Activated CD4-positive, alpha-beta T cell treated with anti-CD3 and anti-CD28 coated beads, Interleukin-2, amount 50 U/mL, for 16 hours (primary cell): ENCODE results near the gene DYNC2H1.
"Not testable (repeated sequence)": the region's sequence is repeated elsewhere in the genome, so short reads cannot be mapped to it uniquely, and the experiment has no call there.

Source experiments
- DNase-seq: peaks from one replicate; pipeline ENCODE4 v3.0.0-alpha.2; 2020

Gene DYNC2H1

DNA sequence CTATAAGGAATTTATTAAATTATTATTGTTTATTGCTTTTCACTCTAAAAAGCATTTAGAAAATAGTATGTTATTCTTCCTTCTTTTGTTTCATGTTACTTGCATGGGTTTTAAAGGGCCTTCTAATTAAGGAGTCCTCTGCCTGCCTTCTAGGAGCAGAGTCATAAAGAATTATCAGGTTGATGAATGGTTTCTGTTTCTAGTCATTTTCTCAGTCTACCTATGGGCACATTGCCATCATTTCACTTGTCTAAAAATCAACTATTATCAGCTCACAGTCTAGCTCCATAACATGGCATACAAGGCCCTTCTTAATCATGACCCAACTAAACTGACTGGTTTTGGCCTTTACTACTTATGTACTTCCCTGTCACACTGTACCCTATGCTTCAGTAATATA lies 16.2 kb downstream of the DYNC2H1 start:
- peak; percentile 18 for DNase-seq

DNA sequence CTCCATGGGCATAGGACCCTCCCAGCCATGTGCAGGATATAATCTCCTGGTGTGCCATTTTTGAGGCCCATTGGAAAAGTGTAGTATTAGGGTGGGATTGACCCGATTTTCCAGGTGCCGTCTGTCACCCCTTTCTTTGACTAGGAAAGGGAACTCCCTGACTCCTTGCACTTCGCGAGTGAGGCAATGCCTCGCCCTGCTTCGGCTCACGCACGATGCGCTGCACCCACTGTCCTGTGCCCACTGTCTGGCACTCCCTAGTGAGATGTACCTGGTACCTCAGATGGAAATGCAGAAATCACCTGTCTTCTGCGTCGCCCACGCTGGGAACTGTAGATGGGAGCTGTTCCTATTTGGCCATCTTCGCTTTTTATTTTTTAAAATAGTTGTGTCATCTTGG lies 32.8 kb downstream of the DYNC2H1 start:
- DNase-seq = not testable (repeated sequence)

DNA sequence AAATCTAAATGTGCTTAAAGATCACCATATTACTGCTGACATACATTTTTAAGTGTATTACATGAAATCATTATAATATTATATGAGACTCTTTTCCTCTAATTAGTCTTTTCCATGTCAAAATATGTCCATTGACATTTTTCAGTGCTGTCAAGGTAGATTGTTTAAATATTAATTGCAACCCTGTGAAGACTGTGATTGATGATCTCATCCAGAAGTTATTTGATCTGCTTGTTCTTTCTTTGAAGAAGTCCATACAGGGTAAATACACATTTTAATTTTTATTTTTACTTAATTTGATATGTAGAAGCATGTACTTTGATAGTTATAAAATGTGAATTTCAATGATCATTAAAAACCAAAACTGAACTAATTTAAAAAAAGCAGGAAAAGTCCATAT lies 38.4 kb downstream of the DYNC2H1 start:
- no peak for DNase-seq

DNA sequence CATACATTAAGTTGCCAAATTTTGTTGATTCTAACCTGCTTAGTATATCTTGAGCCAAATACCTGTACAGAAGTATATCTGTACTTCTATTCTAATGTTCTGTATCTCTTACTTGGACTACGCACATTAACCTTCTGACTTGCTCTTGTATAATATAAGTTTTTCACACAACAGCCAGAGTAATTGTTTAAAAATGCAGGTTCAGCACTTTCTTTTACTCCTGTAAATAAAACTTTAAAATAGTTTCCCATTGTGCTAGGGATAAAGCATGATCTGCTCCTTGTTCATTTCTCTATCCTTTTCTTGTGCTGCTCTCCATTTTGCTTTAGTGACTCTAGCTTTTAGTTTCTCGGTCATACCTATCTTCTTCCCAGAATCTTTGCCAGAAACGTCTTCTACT lies 48.3 kb downstream of the DYNC2H1 start:
- no peak for DNase-seq

DNA sequence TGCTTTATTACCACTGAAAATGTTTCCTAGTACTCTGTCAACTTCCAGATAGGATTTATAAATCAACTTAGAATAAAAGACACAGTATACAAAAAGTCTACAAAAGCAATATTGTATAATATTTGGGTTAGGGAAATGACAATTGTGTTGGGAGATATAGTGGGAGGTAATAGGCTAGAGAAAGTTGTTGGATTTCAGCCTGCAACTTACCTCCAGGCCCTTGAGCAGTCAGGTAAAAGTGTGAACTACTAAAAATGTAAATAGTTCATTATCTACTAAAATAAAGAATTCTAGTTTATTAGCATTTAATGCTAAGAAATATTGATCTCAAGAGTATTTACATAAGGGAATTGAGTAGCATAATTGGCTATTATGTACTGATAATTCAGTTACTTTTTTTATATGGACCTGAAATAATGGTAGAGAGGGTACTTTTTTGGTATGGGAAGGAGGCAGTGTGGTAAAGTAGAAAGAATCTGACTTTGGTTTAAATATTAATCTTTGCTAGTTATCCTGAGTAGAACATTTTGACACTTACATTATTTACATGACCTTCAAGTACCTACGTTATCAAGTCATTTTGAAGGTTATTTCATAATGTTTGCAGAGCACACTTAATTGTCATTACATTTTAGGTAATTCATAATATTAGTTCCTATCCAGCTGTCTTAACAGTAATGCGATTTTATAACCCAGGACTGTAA lies 55.0 kb downstream of the DYNC2H1 start:
- DNase-seq = no peak

DNA sequence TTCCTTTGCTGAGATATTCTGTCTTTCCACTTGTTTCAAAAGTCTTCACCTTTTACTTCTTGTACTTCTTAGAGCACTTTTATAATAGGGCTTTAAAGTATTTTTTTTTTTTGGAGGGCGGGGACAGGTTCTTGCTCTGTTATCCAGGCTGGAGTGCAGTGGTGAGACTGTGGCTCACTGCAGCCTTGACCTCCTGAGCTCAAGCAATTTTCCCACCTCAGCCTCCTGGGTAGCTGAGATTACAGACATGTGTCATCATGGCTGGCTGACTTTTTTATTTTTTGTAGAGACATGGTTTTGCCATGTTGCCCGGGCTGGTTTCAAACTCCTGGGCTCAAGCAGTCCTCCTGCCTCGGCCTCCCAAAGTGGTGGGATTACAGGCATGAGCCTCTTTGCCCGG lies 57.9 kb downstream of the DYNC2H1 start:
- DNase-seq = no peak

DNA sequence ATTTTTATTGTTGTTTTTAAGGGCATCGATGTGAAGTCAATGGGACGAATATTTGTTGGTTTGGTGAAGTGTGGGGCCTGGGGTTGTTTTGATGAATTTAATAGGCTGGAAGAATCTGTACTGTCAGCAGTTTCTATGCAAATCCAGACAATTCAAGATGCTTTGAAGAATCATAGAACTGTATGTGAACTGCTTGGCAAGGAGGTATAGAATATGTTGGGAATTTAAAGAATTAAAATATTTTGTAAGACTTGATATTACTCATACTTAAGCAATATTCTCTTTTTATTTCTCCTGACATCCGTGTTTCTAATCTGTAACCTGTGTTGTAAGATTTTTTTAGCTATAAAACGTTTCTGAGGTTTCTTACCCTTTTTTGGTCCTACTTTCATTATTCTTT lies 61.6 kb downstream of the DYNC2H1 start:
- no peak for DNase-seq

DNA sequence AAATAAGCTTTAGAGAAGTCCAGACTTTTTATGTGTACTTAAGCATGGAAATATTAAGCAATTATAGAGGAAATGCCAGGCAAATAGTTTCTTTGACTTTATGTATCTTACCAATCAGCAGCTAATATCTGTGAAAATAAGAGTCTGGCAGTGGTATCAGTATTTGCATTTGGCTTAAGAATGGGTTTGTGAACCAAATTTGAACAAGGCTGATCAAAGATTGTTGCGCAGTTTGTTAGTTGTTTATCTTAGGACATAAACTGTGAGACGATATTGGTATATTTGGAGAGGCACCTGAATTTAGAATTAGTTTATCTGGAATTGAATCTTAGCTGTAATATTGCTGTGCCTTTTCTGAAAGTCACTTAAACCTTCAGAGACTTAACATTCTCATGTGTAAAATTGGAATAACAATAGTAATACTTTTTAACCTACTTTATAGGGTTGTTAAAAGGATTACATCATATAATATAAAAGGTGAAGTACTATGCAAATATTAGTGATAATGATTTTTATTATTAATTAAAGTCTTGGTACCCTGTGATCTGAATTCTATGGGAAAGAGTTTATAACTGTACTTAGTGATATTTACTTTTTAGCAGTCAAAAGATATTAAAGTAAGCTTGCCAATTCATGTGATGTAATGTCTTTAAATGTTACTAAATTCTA lies 66.4 kb downstream of the DYNC2H1 start:
- DNase-seq = no peak

DNA sequence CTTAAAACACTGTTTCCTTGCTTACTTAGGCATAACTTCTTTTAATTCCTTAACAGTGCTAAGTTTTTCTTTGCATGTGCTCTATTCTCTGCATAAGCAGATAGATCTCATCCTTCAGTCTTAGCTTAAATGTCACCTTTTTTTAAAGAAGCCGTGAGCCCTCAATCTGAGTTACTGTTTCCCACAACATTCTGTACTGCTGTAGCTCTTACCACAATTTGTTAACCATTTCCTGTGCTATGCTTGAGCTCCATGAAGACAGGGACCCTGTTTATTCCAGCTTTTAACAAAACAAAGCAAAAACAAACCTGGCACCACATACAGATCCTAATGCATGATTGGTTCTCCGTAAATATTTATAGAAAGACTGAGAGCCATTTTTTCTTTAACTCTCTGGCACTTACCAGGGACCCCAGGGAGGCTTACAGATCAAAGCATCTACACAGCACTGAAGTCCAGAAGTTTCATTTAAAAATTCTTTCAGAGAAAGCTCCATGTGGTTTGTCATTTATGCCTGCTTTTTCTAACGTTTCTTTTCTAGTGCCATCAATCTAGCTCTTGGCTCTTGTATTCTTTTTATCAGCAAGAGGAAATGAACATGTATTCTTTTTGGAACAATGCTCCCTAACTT lies 74.9 kb downstream of the DYNC2H1 start:
- DNase-seq = peak; percentile 16

DNA sequence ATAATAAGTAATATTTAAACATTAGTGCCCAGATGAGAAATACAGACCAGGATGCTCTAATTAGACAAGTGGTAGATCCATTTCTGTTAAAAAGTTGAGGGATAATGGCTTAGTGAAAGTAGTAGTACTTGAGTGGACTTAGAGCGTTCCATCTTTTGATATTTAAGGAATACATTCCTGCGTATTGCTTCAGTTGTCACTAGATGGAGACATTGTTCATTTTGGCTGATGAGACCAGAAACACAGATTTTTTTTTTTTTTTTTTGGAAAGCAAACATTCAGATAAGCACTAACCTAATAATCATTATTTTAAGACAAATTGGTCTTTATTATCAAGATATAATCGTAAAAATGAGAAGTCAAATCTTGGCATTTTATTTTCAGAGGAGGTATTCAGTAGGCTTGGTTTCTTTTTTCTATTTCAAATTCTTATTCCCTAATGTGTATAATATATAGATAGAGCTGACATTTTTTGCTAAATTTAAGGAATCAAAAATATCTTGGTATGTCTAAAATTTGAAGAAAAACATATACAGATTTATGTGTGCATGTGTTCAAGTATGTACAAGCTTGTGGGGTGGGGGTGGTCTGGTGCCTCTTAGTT lies 92.9 kb downstream of the DYNC2H1 start:
- peak; percentile 8 for DNase-seq

DNA sequence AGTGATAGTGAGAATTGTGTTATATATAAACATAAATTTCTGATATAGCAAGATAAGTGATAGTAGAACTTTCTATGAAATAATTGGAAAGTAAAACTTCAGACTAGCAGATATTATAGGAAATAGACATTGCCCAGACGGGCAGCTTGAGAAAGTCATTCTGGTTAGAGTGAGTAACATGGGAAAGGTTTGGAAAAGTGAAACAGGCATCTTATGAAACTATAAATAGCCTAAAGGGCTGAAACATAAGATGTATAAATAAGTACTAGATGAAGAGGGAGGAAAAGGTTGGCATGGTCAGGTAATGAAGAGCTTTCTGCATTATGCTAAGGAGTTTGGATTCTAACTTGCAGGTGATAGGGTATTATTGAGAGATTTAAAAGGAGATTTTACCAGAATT lies 101.3 kb downstream of the DYNC2H1 start:
- DNase-seq = no peak

DNA sequence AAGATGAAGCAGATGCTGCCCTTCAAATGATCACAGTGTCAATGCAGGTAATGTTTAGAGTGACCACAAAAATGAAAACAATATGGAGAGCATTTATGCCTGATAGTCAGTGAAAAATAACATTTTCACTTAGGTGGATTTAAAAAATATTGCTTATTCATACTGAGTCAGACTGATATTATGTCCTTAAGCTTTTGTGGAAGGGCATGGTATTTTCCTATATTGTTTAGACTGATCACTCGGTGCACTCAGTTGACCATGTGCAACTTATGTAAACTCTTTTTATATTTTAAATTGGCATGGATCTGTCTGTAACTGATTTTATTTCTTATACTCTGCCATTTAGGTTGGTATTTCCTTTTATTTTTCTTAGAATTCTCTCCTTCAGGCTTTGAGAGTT lies 106.6 kb downstream of the DYNC2H1 start:
- DNase-seq = no peak

DNA sequence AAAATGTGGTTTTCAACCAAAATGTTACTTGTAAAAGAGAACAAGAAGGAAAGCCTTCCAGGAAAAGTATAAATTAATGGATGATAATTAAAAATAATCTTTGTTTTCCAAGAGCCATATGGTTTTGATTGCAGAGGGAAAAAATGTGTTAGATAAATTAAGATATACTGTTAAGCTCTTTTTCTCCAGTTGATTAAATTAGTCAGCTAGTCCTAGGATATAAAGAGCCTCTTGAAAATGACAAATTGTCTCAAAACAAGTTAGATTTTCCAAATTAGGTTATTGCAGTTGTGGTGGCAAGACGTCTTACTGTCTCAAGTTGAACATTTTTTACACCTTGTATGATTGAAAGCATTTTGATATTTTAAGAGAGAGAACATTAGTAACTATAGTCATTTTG lies 110.9 kb downstream of the DYNC2H1 start:
- DNase-seq = no peak

DNA sequence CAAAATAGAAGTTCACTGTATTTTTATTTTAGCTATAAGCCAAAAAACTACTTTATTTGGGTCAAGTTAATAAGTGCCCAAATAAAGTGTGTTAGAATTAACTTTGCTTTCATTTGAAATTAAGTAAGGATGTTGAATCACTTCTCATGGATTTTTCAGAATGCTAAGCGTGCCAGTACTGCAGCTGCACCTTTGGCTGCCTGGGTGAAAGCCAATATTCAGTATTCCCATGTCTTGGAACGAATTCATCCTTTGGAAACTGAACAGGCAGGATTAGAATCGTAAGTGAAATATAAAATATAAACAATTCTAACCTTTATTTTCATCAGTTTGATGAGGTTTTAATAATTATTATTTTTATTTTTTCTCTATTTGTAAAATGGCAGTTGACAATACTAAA lies 113.6 kb downstream of the DYNC2H1 start:
- DNase-seq = no peak

DNA sequence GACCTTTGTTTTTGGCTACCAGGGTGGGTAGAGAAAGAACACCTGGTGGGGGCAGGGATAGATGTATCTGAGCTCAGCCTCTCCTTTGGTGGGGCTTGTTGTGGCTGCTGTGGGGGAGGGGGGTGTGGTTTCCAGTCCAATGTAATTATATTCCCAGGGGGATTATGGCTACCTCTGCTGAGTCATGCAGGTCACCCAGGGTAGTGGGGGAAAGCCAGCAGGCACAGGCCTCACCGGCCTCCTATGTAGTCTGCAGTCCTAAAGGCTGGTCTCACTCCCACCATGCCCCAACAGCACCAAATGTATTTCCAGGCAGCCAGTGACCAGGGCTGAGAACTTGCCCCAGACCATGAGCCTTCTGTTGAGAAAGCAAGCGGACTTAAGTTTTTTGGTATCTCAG lies 119.6 kb downstream of the DYNC2H1 start:
- DNase-seq = no peak

DNA sequence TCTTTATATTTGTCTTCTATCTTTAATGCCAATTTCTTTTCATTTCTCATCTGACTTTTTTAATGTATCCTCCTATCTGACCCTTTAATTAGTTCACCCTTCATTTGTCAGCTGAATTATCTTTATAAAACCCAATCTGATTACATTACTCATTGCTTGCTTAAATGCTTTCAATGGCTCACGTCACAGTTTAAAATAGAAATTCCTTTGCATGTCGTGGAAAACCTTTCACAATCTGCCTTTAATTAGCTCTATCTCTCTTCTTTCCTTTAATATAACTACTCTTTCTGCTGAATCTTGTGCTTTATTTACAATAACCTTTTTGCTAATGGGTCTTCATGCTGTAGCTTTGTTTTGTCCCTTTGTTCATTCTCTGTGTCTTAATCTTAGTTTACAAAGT lies 125.7 kb downstream of the DYNC2H1 start:
- DNase-seq = no peak

DNA sequence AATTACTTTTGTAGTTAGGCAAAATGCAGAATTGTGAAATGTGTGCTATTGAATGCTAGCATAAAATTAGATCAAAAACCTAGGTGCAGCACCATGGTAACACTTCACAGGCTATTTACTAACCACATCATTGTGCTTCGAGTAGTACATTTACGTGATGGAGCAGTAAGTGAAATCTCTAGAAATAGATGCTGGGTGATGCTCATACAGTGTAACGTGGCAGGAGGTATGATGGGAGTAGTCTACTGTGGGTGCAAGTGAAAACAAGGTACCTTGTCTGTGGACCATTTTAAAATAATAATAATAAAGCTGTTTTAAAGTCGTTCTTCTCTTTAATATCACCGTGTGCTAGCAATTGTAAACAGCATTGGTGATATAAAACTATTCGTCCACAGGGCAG lies 132.3 kb downstream of the DYNC2H1 start:
- DNase-seq = no peak

DNA sequence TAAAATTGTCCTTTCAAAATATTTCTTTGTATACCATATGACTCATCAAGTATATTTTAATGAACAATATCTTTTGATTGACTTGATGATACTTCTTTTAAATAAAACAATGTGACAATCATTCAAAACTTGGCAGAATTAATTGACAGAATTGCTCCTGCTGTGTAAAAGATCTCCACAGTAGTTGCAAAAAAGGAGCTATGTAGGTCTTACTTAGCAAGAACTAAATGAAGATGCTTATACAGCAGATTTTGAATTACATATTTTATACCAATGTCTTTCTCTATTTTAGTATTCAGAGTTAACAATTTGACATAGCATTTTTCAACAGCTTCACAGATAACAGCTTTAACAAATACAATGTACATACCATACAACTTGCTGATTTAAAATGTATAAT lies 144.9 kb downstream of the DYNC2H1 start:
- no peak for DNase-seq

DNA sequence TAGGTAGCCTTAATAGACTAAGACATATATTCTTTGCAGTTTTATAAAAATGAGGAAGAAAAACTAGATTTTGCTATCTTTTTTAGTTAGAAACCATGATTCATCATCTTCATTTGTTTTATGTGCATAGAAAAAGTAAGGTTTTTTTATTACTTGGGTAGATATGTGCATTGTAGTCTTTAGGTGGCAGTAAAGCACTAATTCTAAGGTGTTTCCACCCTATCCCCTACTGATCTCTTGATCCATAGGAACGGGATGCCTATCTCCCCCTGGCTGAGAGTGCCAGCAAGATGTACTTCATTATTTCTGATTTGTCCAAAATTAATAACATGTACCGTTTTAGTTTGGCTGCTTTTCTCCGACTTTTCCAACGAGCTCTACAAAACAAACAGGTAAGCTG lies 148.1 kb downstream of the DYNC2H1 start:
- no peak for DNase-seq

DNA sequence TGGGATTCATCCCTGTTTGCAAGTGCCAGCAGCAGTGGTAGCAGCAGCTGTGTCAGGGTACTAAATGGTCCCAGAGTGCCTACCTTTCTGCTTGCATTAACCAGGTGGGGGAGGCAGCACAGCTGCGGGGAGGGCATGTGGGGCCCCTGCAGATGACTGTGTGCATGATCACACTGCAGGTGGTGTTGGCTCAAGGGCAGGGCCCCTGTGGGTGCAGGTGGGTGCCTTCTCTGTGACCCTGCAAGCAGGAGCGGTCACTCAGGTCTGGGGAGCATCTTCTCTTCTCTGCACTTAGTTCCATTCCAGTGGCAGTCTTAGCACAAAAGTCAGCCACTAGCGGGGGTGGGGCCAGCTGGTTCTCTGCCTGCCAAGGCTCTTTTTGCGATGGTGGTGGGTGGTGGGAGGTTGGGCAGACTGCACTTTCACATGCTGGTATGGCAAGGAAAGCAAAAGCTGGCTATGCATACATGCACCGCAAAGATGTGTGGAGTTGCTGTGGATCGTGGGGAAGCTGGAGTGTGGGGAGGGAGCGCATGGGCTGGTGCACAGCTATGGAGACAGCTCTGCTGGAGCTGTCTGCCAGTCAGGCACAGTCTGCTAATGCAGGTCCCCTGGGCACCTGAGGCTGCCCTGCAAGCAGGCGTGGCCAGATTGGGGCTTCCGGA lies 157.1 kb downstream of the DYNC2H1 start:
- DNase-seq = no peak

DNA sequence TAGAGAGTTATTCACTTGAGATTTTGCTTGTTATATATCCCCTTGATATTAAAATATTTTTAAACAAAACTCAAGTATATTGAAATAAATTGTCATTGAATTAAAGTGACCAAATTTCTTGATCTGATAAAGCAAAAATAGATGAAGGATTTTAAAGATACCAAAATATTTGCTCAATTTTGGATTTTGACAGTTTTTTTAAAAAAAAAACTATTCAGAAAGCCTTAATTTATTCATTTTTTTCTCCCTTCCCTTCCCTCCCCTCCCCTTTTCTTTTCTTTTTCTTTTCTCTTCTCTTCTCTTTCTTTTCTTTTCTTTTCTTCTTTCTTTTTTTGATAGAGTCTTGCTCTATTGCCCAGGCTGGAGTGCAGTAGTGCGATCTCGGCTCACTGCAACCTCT lies 163.7 kb downstream of the DYNC2H1 start:
- no peak for DNase-seq

DNA sequence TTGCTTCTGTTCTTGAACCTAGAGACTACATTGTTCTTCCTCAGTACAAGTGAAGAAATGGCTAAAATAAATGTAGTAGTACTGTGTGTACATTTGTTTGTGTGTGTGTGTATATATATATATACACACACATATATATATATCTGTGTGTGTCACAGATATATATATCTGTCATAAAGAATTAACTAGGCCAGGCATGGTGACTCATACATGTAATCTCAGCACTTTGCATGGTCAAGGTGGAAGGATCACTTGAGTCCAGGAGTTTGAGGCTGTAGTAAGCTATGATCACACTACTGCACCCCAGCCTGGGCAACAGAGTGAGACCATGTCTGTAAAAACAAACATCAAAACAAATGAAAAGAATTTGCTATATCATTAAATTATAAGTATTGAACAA lies 164.8 kb downstream of the DYNC2H1 start:
- no peak for DNase-seq

DNA sequence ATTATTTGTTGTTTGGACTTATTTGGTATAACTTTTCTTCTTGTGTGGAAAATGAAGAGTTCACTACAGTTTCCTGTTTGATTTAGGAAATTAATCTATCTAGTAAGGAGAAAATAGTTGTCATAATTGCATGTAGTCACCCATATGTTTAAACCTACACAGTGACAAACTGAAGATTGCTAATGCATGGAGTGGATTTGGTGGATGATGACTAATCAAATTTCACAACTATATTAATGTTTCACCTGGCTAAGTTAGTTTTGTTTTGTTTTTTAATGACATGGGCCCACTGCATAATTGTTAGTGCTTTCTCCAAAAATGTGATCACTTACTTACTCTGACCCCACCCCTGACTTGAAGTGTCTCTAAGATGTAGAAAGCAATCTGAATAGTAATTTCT lies 170.6 kb downstream of the DYNC2H1 start:
- DNase-seq = no peak

DNA sequence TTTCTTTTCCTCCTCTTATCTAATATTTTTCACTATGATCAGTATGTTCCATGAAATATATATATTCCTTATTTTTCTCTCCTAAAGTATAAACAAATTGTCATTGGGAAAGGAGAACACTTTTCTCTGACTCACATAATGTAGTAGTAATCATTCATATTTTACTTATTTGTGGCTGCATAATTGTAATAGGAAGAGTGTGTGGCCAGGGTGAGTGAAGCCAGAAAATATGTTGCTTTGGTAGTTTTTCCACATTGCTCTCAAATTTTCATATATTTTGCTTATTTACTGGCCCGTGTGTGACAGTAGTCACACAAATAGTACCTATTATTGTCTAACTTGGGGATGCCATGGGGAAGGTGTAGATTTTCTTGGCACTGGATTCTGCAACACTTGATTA lies 172.1 kb downstream of the DYNC2H1 start:
- DNase-seq = no peak
